ENCODE measurements around the gene RHO.

The RHO gene

DNA sequence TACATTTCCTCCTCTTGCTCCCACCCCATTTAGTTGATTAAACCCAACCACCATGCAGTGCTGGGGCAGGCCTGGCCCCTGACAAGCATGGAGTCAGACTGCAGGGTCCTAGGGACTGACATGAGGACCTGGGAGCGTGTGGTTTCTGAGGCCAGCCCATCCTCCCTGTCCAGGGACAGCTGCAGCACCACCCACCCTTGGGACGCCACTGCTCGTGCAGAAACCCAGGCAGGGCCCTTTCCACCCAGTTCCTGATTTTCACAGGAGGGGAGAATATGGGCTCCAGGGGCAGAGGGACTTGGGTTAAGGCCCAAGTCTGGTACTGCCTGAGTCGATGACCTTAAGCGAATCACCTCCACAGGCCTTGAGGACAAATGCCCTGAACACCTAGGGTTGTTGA, 54.4 kb downstream of the RHO start:
- no peak for DNase-seq

DNA sequence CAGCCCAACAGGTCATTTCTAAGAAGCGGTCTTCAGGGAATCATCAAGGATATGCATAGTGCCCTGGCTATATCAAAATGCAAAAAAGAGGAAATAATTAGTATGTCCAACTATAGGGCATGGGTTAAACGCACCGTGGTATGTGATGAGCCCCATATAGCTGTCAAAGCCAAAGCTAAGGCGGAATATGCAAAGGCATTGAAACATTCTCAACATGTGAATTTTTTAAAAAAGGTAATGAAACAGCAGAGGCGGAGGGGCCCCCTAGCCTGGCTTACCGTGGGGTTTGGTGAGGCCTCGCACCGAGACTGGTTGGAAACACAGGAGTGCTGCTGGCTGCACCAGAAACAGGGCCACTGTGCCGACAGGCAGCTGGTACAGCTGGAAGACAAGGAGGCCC, 54.9 kb downstream of the RHO start:
- DNase-seq, result no peak

DNA sequence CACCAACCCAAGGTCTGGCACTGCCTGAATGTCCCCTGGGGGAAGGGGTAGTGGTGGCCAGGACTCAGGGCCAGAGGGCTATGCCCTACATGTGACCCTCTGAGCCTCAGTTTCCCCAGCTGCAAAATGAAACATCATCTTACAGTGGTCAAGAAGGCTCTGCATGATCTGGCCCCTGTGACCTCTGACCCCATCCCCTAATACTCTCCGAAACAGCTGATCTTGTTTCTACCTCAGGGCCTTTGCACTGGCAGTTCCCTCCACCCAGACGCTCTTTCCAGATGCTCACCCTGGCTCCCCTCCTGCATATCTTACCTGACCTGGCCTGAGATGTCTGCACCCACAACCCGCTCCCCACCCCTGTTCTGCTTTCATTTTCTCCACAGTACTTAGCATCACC, 56.2 kb downstream of the RHO start:
- no peak for DNase-seq

All from right hindlimb (tissue), 1 donor.